HG02610 (cell line): Measurements from ENCODE around the gene CCDC57.
"Not testable (repeated sequence)": the region's sequence is repeated elsewhere in the genome, so short reads cannot be mapped to it uniquely, and the experiment has no call there.

Experiments
- ATAC-seq: cut with Tn5 transposase; IDR thresholded peaks from one replicate; pipeline ENCODE4 v1.9.1; 2021; ENCODE audit warnings: mild to moderate bottlenecking, moderate library complexity; ENCODE audit not compliant: unreplicated experiment

The CCDC57 gene

GRCh38 chr17:82204831-82205719 lies 7.6 kb downstream of the CCDC57 start:
- no peak for ATAC-seq

DNA sequence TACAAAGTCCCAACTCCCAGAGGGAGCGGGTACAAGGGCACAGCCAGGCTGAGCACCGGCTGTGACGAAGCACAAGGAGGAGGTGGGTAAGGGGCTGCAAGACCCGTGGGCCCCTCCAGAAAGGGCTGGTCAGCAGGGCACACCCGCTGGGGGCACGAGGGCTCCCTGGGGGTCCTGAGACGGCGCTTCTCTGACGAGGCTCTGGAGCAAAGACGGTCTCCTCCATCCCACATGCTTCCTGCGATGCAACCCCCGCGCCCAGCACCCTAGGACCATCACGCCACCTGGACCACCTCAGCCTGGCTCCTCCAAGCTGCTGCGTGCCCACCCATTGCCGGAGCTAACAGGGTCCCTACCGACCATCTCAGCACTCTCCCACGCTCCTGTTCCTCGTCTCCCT lies 8.7 kb downstream of the CCDC57 start:
- ATAC-seq, result no peak

DNA sequence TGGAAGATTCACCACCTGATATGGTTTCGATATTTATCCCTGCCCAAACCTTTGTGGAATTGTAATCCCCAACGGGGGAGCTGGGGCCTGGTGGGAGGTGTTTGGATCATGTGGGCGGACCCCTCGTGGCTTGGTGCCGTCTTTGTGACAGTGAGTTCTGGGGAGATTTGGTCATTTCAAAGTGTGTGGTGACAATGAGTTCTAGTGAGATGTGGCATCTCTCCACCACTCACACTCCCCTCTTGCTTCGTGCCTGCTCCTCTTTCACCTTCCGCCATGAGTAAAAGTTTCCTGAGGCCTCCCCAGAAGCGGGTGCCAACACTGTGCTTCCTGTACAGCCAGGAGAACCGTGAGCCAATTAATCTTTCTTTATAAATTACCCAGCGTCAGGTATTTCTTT lies 9.7 kb downstream of the CCDC57 start:
- ATAC-seq, result no peak

GRCh38 chr17:82201498-82201910 lies 11.1 kb downstream of the CCDC57 start:
- no peak for ATAC-seq

DNA sequence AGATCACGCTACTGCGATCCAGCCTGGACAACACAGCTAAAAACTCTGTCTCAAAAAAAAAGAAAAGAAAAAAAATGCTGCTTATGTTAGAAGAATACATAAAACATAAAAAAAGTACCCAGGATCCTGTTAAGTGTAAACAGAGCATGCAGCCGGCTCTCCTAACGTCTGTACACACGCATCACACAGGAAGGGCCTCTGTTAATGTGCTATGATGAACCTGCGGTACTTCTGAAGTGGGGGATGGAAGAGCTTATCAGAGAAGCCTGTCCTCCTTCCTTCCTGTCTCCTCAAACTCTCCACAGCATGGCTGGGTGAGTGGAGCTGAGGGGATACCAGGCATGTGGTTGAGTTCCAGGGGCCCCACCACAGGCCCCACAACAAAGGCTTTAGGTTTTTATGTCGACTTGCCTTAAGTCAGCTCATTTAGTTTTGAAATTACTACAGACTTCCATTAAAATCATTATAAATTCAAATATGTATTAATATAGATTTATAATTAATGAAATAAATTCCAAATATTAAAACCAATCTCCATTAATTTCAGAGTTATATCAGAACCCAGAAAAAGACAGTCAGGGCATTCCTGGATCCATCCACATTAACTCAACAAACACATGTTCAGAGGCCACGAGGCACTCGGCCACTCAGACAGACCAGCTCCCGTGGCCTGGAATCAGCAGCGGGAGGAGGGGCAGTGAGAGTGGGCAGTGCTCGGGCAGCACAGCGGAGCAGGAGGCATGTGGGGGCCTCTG lies 11.7 kb downstream of the CCDC57 start:
- ATAC-seq, result no peak

- no peak for ATAC-seq
These were observed 12.5 kb downstream of the CCDC57 start for GRCh38 chr17:82200135-82200534.

GRCh38 chr17:82199496-82199895 lies 13.1 kb downstream of the CCDC57 start:
- ATAC-seq, result no peak

GRCh38 chr17:82198092-82198491 lies 14.6 kb downstream of the CCDC57 start:
- no peak for ATAC-seq

DNA sequence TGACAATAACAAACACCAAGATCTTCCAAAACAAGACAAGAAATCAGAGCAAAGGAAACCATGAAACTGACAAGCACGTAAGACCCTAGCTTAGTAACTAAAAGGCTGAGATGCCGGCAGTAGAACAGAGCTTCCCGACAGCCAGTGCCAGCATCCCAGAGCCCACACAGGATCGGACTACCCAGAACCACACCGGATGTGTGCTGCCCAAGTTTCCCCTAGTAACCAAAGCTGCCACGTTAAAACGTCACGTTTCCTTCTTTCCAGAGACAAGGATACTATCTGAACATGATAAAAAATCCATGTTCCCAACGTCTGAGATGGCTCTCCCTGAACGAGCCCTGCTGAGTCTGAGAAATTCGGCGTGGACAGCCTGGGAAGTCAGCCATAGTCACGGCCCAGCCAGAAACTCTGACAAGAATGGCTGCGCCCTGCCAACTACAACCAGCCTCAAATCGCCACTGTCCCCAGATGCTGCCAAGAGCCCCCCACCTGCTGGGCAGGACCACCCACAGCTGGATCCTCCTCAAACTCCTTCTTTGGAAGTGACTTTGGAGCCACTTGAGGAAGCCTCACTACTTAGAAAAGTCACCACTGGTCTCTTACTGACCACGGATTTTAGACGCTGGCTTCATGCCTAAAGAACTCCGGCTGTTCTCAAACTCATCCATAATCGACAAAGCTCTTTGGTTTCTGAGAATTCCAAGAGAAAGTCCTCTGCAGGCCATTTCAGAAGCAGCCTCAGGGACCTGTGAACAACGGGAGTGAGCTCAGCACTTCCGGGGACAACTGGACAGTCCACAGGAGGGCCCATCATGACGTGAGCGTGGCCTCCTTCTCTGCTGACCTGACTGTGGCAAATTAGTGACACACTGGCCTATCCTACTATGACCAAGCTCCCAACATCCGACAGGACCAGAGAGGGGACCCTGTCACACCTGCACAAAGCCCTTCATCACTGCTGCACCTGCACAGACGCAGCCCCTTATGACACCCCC lies 16.7 kb downstream of the CCDC57 start:
- no peak for ATAC-seq

GRCh38 chr17:82194765-82195164 lies 17.9 kb downstream of the CCDC57 start:
- ATAC-seq, result no peak

GRCh38 chr17:82193520-82194220 lies 19.0 kb downstream of the CCDC57 start:
- ATAC-seq, result no peak

DNA sequence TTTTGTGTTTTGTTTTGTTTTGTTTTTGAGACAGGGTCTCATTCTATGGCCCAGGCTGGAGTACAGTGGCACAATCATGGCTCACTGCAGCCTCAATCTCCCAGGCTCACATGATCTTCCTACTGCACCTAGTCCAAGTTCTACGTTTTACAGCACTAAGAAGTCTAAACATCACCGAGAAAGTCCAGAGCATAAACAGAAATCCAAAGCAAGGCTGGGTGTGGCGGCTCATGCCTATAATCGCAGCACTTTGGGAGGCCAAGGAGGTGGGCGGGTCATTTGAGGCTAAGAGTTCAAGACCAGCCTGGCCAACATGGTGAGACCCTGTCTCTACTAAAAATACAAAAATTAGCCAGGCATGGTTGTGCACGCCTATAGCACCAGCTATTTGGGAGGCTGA lies 19.6 kb downstream of the CCDC57 start:
- ATAC-seq, result not testable (repeated sequence)

DNA sequence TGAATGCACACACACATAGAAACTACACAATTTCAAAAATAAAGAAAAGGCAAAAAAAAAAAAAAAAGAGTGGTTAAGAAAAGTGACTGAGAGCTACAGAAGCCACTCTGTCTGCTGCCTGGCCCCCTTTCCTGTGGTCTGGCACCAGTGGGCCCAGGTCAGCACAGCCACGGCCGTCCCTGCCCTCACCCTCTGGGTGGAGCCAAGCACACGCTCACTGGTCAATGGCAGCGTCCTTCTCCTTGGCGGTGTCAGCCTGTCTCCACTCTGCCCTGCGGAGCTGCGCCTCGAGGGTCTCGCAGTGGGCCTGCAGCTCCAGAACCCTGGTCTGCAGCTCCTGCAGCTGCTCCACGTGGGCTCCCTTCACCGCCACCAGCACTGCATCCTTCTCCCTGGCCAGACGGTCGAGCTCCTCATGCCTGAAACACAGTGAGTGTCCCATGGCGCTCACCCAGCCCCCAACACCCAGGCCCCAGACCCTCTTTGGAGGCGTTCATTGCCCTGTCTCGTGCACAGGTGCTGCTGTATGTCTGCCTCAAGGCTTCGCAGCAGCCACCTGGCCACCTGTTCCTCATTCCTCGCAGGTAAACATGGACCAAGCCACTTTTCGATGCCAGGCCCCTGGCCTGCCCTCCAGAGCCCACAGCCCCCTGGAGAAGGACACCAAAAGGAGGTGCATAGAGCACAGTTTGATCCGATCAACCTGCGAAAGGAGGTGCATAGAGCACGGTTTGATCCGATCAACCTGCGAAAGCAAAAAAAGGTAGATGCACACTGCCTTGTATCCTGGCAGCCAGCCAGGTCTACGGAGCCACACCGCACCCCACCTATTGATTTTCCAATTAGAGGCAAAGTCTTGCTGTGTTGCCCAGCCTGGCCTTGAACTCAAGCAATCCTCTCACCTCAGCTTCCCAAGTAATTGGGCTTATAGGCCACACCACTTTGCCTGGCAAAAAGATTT lies 24.4 kb downstream of the CCDC57 start:
- no peak for ATAC-seq

DNA sequence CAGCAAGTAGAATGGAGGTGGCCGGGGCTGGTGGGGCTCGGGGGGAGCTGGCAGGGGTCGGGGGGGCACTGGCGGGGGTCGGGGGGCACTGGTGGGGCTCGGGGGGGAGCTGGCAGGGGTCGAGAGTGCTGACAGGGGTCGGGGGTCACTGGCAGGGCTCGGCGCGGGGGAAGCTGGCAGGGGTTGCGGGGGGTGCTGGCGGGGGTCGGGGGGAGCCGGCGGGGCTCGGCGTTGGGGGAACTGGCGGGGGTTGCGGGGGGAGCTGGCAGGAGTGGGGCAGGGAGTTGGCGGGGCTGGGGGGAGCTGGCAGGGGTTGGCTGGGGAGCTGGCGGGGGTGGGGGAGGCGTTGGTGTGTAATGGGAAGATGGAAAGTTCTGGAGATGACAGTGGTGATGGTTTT lies 25.1 kb downstream of the CCDC57 start:
- no peak for ATAC-seq

DNA sequence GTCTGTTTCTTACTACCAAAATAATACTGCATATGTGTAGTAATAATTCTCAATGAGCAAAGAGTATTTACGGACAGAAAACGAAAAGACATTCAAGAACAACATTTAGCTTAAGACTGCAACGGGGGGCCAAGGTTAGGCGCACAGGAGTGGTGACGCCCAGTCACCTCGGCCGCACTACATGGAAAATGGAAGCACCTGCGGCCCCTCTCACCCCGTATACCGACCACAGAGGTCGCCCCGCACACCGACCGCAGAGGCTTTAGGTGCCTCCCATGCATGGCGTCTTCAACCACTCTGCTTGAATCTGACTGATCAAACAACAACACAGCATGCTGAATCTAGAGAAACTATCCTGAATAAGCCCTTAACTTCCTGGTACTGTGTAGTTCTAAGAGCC lies 26.4 kb downstream of the CCDC57 start:
- no peak for ATAC-seq

DNA sequence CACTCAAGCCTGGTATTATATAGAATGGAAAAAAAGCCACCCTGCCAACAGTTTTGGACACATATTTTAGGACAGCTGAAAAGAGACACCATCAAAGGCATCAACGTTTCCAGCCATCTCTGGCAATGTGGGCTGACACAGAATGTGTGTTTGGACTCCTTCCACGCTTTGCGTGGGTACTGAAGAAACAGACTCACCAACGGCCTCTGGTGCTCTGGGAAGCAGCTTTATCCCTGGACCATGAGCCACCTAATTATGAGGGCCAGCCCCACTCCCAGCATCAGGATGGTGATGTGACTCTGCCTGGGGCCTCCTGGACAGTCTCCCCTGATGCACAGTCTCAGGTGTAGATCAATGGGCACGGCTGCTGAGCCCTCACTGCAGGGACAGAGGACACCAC lies 27.9 kb downstream of the CCDC57 start:
- no peak for ATAC-seq

DNA sequence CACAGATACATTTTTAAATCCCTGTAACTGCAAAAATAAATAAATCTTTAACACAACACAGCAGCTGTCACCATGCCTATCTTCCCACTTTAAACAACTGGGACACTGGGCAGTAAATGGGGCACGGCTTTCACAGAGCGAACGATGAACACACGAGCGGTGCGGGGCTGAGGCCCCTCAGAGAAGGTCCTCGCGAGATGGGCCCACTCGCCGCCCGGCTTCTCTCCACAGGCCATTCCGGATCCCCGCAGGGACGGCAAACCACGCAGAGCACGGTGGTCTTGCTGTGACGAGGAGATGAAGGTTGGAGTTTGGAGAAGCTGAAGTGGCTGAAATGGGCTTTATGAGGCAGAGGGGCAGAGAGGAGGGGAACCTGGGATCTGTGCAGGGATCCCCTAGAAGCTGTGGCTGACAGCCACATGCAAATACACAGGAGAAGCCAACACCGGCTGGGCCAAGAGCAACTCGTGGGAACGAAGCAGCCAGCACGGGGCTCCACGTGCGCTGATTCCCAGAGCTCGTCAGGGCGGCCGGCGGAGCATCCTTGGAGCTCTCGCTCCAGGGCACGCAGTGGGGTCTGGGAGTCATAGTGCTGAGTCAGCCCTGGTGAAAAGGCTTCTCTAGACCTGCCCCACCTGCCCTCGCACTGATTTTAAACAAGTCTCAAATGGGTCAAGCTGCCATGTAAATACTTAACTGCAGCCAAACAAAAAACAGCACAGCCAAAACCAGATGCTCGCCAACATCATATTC lies 31.7 kb downstream of the CCDC57 start:
- no peak for ATAC-seq

GRCh38 chr17:82179946-82180475 lies 32.6 kb downstream of the CCDC57 start:
- ATAC-seq, result no peak
